ENCODE measurements around the gene ARHGAP26.

ARHGAP26 gene

DNA sequence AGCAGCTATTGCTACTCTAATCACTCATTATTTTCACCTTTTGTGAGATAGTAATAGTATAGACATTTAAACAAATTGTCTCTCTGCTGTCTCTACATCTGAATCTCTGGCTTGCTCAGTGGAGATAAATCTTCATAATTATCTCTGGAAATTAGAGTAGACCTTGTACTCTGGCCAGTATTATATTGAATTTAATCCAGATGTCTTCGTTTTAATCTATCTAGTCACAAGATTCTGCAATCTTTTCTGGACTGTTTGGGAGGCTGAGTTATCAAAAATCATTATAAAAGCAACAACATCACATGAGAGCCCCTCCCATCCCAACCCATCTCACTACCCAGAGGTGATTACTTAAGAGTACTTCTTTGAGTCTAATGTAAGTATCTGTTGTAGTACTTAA lies 19.0 kb downstream of the ARHGAP26 start:
- no peak for DNase-seq

DNA sequence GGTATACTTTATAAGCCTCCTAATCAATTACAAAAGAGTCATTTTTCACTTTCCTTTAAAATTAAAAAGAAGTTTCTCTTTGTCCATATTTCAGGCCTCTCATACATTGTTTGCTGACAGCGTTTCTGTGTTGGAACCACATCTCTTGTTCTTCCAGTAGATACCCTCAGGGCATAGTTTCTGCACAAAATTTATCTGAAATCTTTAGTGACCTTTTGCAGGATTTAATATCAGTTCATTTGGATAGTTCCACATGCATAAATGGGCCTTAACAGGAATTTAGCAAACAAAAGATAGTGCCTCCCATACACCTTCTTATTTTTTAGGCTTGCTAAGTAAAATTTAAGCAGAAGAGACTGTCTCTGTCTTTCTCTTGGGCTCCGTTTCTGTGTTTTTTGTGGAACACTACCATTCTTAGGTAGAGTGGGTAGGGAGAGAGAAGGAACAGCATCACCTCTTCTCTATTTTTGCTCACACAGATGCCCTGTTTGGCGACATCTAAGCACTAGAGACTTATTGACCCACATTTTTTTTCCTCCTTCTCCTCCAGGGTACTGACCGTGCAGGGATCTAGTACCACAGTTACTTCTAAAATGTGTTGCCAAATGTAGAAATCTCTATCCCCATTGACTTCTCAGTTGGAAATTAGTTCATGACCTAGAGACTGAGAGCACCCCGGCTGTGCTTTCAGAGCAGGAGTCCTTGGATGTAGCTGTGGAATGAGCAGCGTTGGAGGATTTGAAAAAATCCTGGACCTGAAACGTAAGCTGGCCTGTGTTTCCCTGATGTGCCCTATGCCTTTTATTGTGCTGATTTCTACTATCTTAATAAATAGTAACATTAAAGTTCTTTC lies 22.1 kb downstream of the ARHGAP26 start:
- DNase-seq, result no peak

GRCh38 chr5:142792865-142793232 lies 22.7 kb downstream of the ARHGAP26 start:
- no peak for DNase-seq

- no peak for DNase-seq
Measured at GRCh38 chr5:142794537-142794936, 24.4 kb downstream of the ARHGAP26 start.

DNA sequence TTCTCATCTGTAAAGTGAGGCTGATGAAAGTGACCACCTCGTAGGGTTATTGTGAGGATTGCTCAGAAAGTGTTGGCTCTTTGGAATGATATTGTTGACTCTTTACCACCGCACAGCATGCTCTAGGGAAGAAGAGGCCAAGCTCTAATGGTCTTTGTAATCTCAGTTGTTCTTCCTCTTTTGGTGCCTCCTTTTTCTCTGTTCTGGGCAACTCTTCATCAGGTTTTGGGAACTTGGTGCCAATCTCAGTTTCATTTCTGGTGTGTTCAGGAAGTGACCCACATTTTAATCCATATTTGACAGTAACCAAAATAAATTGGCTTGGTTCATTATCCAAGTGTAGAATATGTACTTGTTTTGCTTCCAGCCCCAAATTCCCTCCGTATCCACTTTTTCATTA lies 25.1 kb downstream of the ARHGAP26 start:
- no peak for DNase-seq

GRCh38 chr5:142796492-142797109 lies 26.4 kb downstream of the ARHGAP26 start:
- no peak for DNase-seq

DNA sequence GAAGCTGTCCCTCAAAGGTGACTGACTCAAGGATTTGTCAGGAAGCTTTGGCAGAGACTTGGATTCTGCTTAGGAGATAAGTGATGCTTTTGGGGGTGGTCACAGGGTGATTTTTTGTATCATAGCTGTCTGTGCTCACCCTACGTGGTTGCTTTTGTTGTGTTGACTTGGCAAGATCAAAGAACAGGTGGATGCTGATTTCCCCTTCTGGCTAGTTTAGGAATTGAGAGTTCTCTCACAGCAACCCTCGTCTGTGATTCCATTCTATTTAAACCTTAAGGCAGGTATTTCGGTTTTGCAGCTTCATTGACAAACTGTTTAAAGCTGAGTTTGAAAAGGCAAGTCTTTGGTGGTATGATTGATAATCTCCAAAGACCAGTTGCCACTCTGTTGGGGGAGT lies 27.2 kb downstream of the ARHGAP26 start:
- DNase-seq, result no peak

DNA sequence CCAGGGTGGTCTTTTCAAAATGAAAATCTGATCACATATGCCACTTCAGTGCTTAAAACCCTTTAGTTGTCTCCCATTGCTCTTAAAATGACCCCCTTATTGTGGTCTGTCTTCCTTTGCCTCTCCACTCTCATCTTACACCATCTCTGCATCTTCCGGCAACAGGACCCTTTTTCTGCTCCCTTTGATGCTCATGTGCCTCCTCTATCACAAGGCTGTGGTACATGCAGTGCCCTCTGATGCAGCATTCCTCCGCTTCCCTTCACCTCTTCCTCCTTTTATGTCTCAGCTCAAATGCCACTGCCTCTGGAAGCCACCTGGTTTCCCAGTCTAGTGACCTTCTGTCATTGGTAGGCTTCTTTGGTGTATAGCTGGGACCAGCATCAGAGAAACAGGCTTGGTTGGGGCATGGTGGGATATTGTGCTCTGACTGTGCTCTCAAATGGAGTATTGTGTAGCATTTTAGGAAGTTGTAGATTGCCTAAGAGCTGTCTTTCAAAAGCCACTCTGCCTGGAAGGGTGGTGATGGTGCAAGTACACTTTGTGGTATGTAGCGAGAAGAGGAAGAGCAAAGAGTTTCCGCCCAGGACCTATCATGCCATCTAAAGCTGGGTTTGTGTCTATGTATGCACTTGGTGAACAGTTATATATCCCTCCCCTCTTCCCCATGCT lies 28.1 kb downstream of the ARHGAP26 start:
- no peak for DNase-seq

GRCh38 chr5:142800776-142801494 lies 30.8 kb downstream of the ARHGAP26 start:
- DNase-seq, result peak; percentile 57

GRCh38 chr5:142801495-142801871 lies 31.3 kb downstream of the ARHGAP26 start:
- DNase-seq, result no peak

DNA sequence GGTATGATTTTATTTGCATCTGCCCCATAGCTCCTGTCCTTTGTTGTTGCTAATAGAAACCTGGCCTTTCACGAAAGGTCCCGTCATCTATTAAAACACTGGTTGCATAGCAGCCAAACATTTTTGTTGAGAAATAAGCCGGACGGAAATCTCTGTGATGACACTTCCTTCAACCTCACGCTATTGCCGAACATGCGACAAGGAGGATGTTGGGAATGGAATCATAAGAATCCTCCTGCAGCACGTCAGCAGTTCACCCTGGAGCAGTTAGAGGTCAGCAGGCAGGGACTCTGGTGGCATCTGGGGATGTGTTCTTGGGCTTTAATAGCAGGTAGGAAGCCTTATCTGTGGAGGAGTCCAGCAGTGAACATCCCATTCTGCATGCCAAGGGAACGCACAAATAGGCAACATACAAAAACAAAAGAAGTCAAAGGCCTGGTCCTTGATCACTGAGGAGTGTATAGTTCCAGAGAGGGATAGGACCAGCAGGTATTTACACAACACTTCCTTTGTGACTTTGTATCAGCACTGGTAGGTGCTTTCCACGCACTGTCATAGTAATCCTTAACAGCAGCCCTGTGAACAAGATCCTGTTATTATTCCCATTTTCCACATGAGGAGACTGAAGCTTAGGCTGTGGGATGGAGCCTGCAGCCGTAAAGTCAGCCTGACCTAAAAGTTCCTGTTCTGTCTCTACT lies 33.4 kb downstream of the ARHGAP26 start:
- DNase-seq, result no peak

- DNase-seq, result no peak
Measured at GRCh38 chr5:142805339-142805738, 35.2 kb downstream of the ARHGAP26 start.

- no peak for DNase-seq
Measured at GRCh38 chr5:142806841-142807267, 36.7 kb downstream of the ARHGAP26 start.

- DNase-seq, result no peak
Measured at GRCh38 chr5:142807372-142807911, 37.3 kb downstream of the ARHGAP26 start.

- DNase-seq, result no peak
Measured at GRCh38 chr5:142808878-142809598, 38.9 kb downstream of the ARHGAP26 start.

GRCh38 chr5:142810081-142810480 lies 39.9 kb downstream of the ARHGAP26 start:
- DNase-seq, result no peak

- no peak for DNase-seq
Measured at GRCh38 chr5:142810743-142811290, 40.6 kb downstream of the ARHGAP26 start.

DNA sequence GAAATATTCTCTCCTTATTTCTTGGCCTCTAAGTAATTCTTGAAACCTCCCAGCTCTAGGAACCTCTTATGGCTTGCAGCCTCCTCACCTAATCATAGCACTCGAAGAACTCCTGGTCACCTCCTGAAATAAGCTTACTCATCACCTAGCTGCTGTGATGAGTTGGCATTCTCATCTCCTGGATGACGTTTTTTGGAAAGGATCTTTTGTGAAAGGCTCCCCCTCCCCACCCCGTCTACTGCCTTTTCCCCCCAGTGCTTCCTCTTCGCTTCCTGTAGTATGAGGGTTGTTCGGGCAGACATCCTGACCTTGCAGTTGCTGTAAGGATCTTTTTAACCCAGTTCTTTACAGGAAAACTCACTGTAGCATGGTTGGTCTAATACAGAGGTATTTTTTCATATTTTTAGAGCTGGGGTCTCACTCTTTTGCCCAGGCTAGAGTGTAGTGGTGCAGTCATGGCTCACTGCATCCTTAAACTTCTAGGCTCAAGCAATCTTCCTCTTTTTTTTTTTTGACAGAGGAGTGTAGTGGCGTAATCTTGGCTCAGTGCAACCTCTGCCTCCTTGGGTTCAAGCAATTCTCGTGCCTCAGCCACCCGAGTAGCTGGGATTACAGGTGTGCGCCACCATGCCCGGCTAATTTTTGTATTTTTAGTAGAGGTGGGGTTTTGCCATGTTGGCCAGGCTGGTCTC lies 41.8 kb downstream of the ARHGAP26 start:
- no peak for DNase-seq

GRCh38 chr5:142813220-142813619 lies 43.0 kb downstream of the ARHGAP26 start:
- DNase-seq, result no peak

DNA sequence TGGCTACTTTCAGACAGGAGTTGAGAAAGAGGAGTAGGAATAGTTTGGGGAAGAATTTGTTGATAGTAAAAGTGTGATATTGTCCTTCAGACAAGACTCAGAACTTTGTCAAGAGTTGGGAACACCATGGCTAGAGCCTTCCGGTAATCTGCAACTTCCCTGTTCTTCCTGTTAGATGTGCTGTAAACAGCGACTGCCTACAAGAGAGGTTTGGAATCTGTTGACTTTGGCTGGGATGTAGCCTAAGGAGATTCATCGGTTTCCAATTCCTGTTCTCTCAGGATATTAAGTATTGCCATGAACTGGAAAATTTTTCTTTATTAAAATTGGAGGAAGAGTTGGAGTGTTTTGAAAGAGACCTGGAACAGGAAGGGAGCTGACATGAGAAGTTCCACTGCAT lies 43.9 kb downstream of the ARHGAP26 start:
- DNase-seq, result no peak

DNA sequence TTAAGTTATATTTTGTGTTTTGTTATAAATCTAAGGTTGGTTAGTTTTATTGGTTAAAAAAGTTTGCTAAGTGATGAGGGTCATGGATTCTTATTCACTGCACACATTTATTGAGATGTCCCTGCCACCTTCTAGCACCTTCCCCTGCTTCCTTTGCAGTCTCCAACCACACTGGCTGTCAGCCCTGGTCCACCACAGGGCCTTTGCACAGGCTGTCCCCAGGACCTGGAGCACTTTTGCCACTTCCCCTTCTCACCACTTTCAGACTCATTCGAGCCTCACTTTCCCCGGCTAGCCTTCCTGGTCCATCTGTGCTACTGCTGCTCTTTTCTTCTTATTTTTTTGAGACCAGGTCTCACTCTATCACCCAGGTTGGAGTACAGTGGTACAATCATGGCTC lies 45.3 kb downstream of the ARHGAP26 start:
- no peak for DNase-seq
